ENCODE measurements around the gene MMP3. TPM values are rescaled to one million over a fixed set of nuclear protein-coding genes. Genes with fewer than 3 reads are reported as not detected.

The MMP3 gene
- total RNA-seq, 4 donors from 2014 or later = 0.84 to 520 (median 49.0) TPM

- no peak for DNase-seq (ENCODE audit: low spot score in 2 of 2)
- intact Hi-C loops (cut with DNase I; ENCODE audit: low total_unique reads) = no loop called here
Observed at GRCh38 chr11:102853055-102853454, 9.6 kb upstream of the MMP3 start.

GRCh38 chr11:102850973-102851745 is 7.8 kb upstream of the MMP3 start:
- intact Hi-C loops (cut with DNase I; ENCODE audit: low total_unique reads) = no loop called here
- WGBS, 2 donors = 69 to 77% methylated on average over 7 of the region's 7 CpGs
- DNase-seq (ENCODE audit: low spot score in 2 of 2) = no peak
- no peak for TF ChIP-seq POLR2A (IDR thresholded peaks at IDR 0.05)
- TF ChIP-seq CTCF (IDR thresholded peaks at IDR 0.05) = no peak
- H3K4me3 ChIP-seq (ENCODE audit: low read depth, poor library complexity, severe bottlenecking) = no peak overlapping the region

More at GRCh38 chr11:102853055-102853454, 9.6 kb upstream of the MMP3 start:
- TF ChIP-seq CTCF (IDR thresholded peaks at IDR 0.05) (no peak), POLR2A (IDR thresholded peaks at IDR 0.05) (no peak)
- 73 to 76% methylated on average over 3 of the region's 3 CpGs for WGBS, 2 donors
- no peak overlapping the region for H3K4me3 ChIP-seq (ENCODE audit: low read depth, poor library complexity, severe bottlenecking)

- intact Hi-C loops (cut with DNase I; ENCODE audit: low total_unique reads) = no loop called here
- WGBS, 2 donors = 12 to 37% methylated on average over 1 of the region's 1 CpG
- no peak overlapping the region for H3K4me3 ChIP-seq (ENCODE audit: low read depth, poor library complexity, severe bottlenecking)
- DNase-seq (ENCODE audit: low spot score in 2 of 2) = no peak
- no peak for TF ChIP-seq POLR2A (IDR thresholded peaks at IDR 0.05)
- TF ChIP-seq CTCF (IDR thresholded peaks at IDR 0.05) = no peak
Observed at GRCh38 chr11:102849311-102849710, 5.9 kb upstream of the MMP3 start.

GRCh38 chr11:102846292-102846691 is 2.9 kb upstream of the MMP3 start:
- TF ChIP-seq POLR2A (IDR thresholded peaks at IDR 0.05) = no peak
- no peak for TF ChIP-seq CTCF (IDR thresholded peaks at IDR 0.05)
- no peak for DNase-seq (ENCODE audit: low spot score in 2 of 2)
- no peak overlapping the region for H3K4me3 ChIP-seq (ENCODE audit: low read depth, poor library complexity, severe bottlenecking)
- intact Hi-C loops (cut with DNase I; ENCODE audit: low total_unique reads) = no loop called here
- WGBS, 2 donors = 54 to 56% methylated on average over 3 of the region's 3 CpGs

- TF ChIP-seq POLR2A (IDR thresholded peaks at IDR 0.05) = no peak
- no peak for TF ChIP-seq CTCF (IDR thresholded peaks at IDR 0.05)
- intact Hi-C loops (cut with DNase I; ENCODE audit: low total_unique reads) = no loop called here
- 58 to 63% methylated on average over 1 of the region's 1 CpG for WGBS, 2 donors
Observed at GRCh38 chr11:102842930-102843329, 479 bp downstream of the MMP3 start.

GRCh38 chr11:102840018-102840417 is 3.4 kb downstream of the MMP3 start:
- WGBS, 2 donors = 39 to 43% methylated on average over 5 of the region's 5 CpGs
- H3K4me3 ChIP-seq (ENCODE audit: low read depth, poor library complexity, severe bottlenecking) = no peak overlapping the region
- TF ChIP-seq POLR2A (IDR thresholded peaks at IDR 0.05) (no peak), CTCF (IDR thresholded peaks at IDR 0.05) (no peak)
- DNase-seq (ENCODE audit: low spot score in 2 of 2) = no peak
- intact Hi-C loops (cut with DNase I; ENCODE audit: low total_unique reads) = no loop called here

More at GRCh38 chr11:102842930-102843329, 479 bp downstream of the MMP3 start:
- H3K4me3 ChIP-seq (ENCODE audit: low read depth, poor library complexity, severe bottlenecking) = no peak overlapping the region
- no peak for DNase-seq (ENCODE audit: low spot score in 2 of 2)
